ENCODE data around the gene CLCN5.

Gene CLCN5

GRCh38 chrX:50097071-50097470, 174.7 kb downstream of the CLCN5 start:
- DNase-seq: no peak

GRCh38 chrX:50098241-50098640, 175.8 kb downstream of the CLCN5 start:
- no peak for DNase-seq

GRCh38 chrX:50098749-50099148, 176.4 kb downstream of the CLCN5 start:
- DNase-seq: no peak

GRCh38 chrX:50099331-50099730, 176.9 kb downstream of the CLCN5 start:
- DNase-seq: no peak

- no peak for DNase-seq
Observed at GRCh38 chrX:50100188-50100587, 177.8 kb downstream of the CLCN5 start.

- no peak for DNase-seq
Observed at GRCh38 chrX:50103176-50103575, 180.8 kb downstream of the CLCN5 start.

- DNase-seq: no peak
Observed at GRCh38 chrX:50103866-50104566, 181.6 kb downstream of the CLCN5 start.

GRCh38 chrX:50106051-50106675, 183.8 kb downstream of the CLCN5 start:
- no peak for DNase-seq

- no peak for DNase-seq
Observed at GRCh38 chrX:50107470-50107869, 185.1 kb downstream of the CLCN5 start.

GRCh38 chrX:50108264-50108663, 185.9 kb downstream of the CLCN5 start:
- DNase-seq: no peak

GRCh38 chrX:50111742-50112141, 189.3 kb downstream of the CLCN5 start:
- no peak for DNase-seq

GRCh38 chrX:50114113-50114512, 191.7 kb downstream of the CLCN5 start:
- no peak for DNase-seq

- no peak for DNase-seq
Observed at GRCh38 chrX:50115973-50116372, 193.6 kb downstream of the CLCN5 start.

GRCh38 chrX:50117476-50117875, 195.1 kb downstream of the CLCN5 start:
- DNase-seq: no peak

GRCh38 chrX:50125480-50125879, 203.1 kb downstream of the CLCN5 start:
- no peak for DNase-seq

- no peak for DNase-seq
Observed at GRCh38 chrX:50147972-50148371, 225.6 kb downstream of the CLCN5 start.

All from NCI-H748 treated with DMSO at 0.1 percent for 48 hours (cell line).